RWPE1 (cell line): ENCODE measurements around the gene SPRR5.

Experiments used
- CTCF ChIA-PET: fragments of 350-600 bp; sonication (Branson Sonifier 250); formaldehyde crosslinking; extraction: SDS; loops from one replicate; lab custom pipeline; 2021; lab: Yijun Ruan, JAX
- POLR2A ChIA-PET: fragments of 400-600 bp; formaldehyde crosslinking; extraction: SDS; loops from one replicate; lab custom pipeline; 2020; ENCODE audit warnings: antibody characterized with exemption; ENCODE audit not compliant: low non-redundant PET; lab: Yijun Ruan, JAX
- DNase-seq: peaks from one replicate; pipeline ENCODE4 v3.0.0; 2012; ENCODE audit warnings: low spot score
- H3K27ac ChIP-seq: fragments of 450-650 bp; 2 replicates; pipeline ENCODE4 v1.5.1; 2017
- TF ChIP-seq, protein P1 (sequence below): fragments of 450-650 bp; conservative IDR thresholded peaks from 2 replicates; pipeline ENCODE4 v1.5.1; 2017; ENCODE audit warnings: low read depth, mild to moderate bottlenecking

The SPRR5 gene

DNA sequence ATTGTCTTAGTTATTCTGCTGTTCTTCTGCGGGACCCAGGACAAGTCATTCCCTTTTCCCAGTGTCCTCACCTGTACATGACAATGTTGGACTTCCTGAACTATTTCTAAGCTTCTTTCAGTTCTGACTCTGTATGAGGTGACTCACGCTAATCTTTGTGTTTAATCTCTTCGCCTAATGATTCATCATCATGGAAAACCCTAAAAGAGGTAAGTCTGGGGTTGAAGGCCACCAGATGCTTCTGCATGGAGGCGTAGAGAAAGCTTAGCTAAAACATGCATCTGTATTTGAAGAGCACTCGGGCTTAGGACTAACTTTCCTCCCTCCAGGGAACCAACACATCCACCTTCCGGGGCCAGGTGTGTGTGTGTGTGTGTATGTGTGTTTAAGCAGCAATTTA, 7.4 kb downstream of the SPRR5 start:
- H3K27ac ChIP-seq: peak overlapping the region; percentile 86
- POLR2A ChIA-PET: interaction anchor here (0.6 to 1.1 kb wide), 2 partner anchors 14 to 34 kb away, joined by 3 read pairs; no protein-coding TSS in a partner anchor
- DNase-seq: peak; percentile 89
- CTCF ChIA-PET: interaction anchor here (0.6 to 2.2 kb wide), 6 partner anchors 8 to 238 kb away, joined by 3 to 8 read pairs (median 6); no protein-coding TSS in a partner anchor
- TF ChIP-seq, protein P1, sequence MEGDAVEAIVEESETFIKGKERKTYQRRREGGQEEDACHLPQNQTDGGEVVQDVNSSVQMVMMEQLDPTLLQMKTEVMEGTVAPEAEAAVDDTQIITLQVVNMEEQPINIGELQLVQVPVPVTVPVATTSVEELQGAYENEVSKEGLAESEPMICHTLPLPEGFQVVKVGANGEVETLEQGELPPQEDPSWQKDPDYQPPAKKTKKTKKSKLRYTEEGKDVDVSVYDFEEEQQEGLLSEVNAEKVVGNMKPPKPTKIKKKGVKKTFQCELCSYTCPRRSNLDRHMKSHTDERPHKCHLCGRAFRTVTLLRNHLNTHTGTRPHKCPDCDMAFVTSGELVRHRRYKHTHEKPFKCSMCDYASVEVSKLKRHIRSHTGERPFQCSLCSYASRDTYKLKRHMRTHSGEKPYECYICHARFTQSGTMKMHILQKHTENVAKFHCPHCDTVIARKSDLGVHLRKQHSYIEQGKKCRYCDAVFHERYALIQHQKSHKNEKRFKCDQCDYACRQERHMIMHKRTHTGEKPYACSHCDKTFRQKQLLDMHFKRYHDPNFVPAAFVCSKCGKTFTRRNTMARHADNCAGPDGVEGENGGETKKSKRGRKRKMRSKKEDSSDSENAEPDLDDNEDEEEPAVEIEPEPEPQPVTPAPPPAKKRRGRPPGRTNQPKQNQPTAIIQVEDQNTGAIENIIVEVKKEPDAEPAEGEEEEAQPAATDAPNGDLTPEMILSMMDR: no peak

DNA sequence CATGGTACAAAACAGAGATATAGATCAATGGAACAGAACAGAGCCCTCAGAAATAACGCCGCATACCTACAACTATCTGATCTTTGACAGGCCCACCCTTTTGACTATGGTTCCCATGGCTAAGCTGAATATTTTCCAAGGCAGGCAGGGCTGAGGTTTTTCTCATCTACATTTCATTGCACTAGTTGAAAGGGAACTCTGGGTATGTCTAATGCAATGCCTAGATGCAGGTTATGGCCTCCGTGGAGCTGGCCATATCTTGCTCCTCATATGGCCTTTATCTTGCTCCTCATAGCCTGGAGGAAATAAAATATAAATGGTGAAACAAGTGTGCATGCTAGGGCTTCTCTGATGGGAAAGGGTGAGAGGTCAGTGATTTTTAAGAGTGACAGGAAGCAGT, 10.6 kb downstream of the SPRR5 start:
- no peak for DNase-seq
- ChIA-PET CTCF (interaction anchor here (0.6 kb wide), 1 partner anchor 8 kb away, joined by 3 read pairs; no protein-coding TSS in a partner anchor), POLR2A (no interaction called here)
- no peak overlapping the region for H3K27ac ChIP-seq
- TF ChIP-seq, protein P1: no peak

DNA sequence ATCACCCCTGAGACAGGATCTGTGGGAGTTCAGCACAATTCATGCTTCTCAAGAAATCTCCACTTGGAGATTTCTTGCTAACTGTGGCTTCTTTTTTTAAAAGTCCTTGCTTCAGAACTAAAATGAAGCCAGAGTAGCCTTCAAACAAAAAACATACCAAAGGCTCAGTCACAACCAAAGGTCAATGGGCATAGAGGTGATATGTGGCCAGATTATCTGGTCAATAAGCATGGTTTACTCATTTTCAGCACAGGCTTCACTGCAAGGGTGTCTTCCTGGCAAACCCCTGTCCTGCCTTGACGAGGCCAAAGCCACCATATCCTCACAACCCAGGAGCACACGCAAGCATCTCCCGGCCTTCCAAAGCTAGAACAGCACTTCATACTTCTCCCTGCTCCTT, 12.3 kb downstream of the SPRR5 start:
- H3K27ac ChIP-seq: no peak overlapping the region
- CTCF ChIA-PET: no interaction called here
- DNase-seq: no peak
- POLR2A ChIA-PET: no interaction called here
- TF ChIP-seq, protein P1: no peak

DNA sequence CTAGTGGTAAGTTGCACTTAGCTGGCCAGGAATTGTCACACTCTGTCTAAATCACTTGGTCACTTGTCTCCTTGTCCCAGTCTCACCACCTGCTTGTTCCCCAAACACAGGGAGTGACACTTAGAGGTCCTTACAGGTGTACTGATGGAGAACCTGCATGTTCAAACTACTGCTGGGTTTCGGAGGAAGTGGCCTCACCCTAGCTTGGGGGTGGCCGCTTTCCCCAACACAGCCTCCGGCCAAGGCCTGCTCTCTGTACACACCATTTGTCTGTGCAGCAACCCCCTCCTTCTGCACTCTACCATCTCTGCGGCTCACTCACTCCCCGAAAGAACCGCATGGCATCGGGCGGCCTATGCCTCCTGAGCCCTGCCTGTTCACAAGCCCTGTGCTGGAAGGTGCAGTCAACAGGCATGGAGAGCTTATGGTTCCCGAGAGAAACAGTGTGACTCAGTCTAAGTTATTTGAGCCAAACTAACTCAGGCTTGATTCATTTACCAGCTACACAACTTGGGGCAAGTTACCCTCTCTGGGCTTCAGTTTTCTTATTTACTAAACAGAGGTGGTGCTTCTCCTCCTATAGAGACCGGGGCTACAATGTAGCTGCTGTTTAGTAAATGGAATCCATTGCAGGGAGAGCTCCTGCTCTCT, 12.9 kb downstream of the SPRR5 start:
- no peak overlapping the region for H3K27ac ChIP-seq
- TF ChIP-seq, protein P1: no peak
- ChIA-PET POLR2A (no interaction called here), CTCF (interaction anchor here (0.8 kb wide), 1 partner anchor 761 kb away, joined by 3 read pairs; no protein-coding TSS in a partner anchor)
- DNase-seq: no peak

DNA sequence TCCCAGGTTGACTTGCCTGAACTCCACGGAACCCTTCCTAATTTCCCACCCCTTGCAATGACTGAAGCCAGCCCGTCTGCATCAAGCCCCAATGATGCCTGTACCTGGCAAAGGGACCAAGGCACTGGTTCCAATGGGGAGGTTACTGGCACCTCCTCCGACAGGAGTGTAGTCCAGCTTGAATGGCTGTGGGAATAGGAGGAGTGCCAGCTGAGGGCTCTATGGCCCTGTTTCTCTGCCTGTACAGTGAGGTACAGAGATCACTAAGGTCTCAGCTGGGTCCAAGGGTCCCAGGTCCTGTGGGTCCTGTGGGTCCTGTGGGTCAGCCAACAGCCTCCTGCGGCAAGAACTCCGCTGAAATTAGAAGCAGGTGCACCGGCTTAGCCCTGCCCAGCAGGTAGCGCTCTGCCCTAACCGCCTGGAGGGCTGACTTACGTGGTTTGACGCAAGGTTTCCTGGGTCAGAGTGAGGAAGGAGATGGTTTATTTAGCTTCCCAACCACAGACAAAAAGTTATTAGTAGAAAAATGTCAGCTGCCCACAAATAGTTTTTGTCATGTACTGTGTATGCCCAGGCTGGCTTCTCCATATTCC, 13.5 kb downstream of the SPRR5 start:
- CTCF ChIA-PET: interaction anchor here (0.8 kb wide), 1 partner anchor 762 kb away, joined by 3 read pairs; no protein-coding TSS in a partner anchor
- H3K27ac ChIP-seq: no peak overlapping the region
- POLR2A ChIA-PET: no interaction called here
- no peak for DNase-seq
- TF ChIP-seq, protein P1: no peak

DNA sequence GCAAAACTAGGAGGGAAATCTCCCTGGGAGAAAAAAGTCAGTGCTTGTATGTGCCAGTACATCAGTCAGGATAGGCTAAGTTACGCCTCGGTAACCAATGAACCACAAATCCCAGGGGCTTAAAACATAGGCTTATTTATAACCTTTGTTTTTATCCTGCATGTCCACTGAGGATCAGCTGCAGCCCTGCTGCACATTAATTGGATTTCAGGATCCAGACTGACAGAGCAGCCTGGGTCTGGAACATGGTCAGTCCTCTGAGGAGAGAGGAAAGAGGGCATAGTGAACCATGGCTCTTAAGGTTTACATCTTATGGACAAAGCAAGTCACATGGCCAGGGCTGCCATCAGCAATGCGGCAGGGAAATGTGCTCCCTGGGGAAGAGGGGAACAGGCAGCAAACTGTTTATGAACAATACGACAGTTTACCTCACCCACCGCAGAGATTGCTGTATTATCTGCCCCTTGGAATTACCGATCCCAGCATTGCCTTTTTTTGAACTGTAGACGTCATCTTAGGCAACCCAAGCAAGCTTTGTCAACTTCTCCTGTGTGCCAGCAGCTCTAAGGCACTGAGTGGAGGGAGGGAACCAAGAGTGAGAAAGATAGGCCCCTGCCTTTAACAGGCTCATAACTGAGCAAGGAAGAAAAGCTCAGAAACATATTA, 14.4 kb downstream of the SPRR5 start:
- CTCF ChIA-PET: interaction anchor here (0.6 kb wide), 1 partner anchor 235 kb away, joined by 3 read pairs; no protein-coding TSS in a partner anchor

More for the DNA sequence above, 14.4 kb downstream of the SPRR5 start:
- POLR2A ChIA-PET: no interaction called here
- DNase-seq: no peak
- TF ChIP-seq, protein P1: no peak
- no peak overlapping the region for H3K27ac ChIP-seq
